Measurements from ENCODE around the gene CUL2. TPM values are rescaled to one million over a fixed set of nuclear protein-coding genes. Genes with fewer than 3 reads are reported as not detected.
"Not testable (repeated sequence)": the region's sequence is repeated elsewhere in the genome, so short reads cannot be mapped to it uniquely, and the experiment has no call there.

CUL2 gene
- total RNA-seq, 1 donor = 41.9 TPM

DNA sequence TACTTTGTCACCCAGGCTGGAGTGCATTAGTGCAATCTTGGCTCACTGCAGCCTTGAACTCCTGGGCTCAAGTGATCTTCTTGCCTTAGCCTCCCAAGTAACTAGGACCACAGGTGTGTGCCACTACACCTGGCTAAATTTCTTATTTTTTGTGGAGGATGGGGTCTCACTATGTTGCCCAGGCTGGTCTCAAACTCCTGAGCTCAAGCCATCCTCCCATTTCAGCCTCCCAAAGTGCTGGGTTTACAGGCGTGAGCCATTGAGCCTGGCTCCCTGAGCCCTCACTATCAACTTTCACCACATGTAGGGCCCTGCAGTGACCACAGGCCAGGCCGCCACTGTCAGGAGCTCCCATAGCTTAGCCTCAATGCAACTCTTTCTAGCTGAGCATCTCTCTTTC lies 110.2 kb downstream of the CUL2 start:
- no peak overlapping the region for H3K4me3 ChIP-seq (ENCODE audit: low read depth, low read length)
- TF ChIP-seq, protein P1, sequence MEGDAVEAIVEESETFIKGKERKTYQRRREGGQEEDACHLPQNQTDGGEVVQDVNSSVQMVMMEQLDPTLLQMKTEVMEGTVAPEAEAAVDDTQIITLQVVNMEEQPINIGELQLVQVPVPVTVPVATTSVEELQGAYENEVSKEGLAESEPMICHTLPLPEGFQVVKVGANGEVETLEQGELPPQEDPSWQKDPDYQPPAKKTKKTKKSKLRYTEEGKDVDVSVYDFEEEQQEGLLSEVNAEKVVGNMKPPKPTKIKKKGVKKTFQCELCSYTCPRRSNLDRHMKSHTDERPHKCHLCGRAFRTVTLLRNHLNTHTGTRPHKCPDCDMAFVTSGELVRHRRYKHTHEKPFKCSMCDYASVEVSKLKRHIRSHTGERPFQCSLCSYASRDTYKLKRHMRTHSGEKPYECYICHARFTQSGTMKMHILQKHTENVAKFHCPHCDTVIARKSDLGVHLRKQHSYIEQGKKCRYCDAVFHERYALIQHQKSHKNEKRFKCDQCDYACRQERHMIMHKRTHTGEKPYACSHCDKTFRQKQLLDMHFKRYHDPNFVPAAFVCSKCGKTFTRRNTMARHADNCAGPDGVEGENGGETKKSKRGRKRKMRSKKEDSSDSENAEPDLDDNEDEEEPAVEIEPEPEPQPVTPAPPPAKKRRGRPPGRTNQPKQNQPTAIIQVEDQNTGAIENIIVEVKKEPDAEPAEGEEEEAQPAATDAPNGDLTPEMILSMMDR (IDR thresholded peaks at IDR 0.05; ENCODE audit: insufficient read depth, low read depth, low read length) = no peak
- no peak for DNase-seq (ENCODE audit: low read depth)

DNA sequence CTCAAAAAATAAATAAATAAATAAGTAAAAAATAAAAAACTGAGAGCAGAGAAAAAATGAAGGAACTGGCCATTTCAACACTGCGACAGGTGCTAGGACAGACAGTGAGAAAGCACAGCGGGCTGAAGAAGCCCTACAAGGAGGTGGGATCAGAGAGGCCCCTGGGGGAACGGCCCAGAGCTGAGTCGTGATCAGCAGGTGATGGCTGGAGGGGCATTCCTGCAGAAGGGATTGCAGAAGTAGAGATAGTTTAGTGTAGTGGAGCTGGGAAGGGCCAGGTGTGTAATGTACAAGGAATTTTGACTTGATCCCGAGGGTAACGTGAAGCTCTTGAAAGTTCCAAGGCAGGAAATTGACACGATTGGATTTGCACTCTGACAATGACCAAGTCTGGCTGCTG lies 112.1 kb downstream of the CUL2 start:
- DNase-seq (ENCODE audit: low read depth) = no peak
- no peak overlapping the region for H3K4me3 ChIP-seq (ENCODE audit: low read depth, low read length)
- TF ChIP-seq, protein P1 (IDR thresholded peaks at IDR 0.05; ENCODE audit: insufficient read depth, low read depth, low read length) = no peak

DNA sequence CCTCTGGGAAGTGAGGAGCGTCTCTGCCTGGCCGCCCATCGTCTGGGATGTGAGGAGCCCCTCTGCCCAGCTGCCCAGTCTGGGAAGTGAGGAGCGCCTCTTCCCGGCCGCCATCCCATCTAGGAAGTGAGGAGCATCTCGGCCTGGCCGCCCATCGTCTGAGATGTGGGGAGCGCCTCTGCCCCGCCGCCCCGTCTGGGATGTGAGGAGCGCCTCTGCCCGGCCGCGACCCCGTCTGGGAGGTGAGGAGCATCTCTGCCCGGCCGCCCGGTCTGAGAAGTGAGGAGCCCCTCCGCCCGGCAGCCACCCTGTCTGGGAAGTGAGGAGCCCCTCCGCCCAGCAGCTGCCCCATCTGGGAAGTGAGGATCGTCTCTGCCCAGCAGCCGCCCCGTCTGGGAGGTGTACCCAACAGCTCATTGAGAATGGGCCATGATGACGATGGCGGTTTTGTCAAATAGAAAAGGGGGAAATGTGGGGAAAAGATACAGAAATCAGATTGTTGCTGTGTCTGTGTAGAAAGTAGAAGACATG lies 113.7 kb downstream of the CUL2 start:
- DNase-seq (ENCODE audit: low read depth); H3K4me3 ChIP-seq (ENCODE audit: low read depth, low read length): not testable (repeated sequence)

DNA sequence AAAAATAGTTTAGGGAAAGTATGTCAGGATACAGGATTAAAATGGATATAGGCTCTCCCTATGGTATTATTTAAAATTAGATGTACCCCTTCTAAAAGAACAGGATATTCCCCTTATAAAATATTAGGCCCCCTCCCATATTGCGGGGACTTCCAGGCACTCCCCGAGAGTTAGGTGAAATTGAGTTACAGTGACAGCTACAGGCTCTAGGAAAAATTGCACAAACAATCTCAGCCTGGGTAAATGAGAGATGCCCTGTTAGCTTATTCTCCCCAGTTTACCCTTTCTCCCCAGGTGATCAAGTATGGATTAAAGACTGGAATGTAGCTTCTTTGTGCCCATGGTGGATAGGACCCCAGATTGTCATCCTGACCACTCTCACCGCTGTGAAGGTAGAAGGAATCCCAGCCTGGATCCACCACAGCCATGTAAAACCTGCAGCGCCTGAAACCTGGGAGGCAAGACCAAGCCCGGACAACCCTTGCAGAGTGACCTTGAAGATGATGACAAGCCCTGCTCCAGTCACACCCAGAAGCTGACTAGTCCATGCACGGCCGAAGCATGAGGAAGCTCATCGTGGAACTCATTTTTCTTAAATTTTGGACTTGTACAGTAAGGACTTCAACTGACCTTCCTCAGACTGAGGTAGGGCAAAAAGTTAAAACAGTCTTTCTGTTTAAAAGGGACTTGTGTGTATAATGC lies 115.6 kb downstream of the CUL2 start:
- not testable (repeated sequence) for H3K4me3 ChIP-seq (ENCODE audit: low read depth, low read length); DNase-seq (ENCODE audit: low read depth)

DNA sequence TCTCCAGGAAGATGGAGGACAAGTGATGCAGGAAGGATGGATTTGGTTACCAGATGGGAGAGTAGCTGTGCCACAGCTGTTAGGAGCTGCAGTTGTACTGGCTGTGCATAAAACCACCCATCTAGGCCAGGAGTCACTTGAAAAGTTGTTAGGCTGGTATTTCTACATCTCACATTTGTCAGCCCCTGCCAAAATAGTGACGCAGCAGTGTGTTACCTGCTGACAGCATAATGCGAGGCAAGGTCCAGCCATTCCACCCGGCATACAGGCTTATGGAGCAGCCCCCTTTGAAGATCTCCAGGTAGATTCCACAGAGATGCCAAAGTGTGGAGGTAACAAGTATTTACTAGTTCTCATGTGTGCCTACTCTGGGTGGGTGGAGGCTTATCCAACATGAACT lies 116.4 kb downstream of the CUL2 start:
- not testable (repeated sequence) for DNase-seq (ENCODE audit: low read depth); H3K4me3 ChIP-seq (ENCODE audit: low read depth, low read length)

DNA sequence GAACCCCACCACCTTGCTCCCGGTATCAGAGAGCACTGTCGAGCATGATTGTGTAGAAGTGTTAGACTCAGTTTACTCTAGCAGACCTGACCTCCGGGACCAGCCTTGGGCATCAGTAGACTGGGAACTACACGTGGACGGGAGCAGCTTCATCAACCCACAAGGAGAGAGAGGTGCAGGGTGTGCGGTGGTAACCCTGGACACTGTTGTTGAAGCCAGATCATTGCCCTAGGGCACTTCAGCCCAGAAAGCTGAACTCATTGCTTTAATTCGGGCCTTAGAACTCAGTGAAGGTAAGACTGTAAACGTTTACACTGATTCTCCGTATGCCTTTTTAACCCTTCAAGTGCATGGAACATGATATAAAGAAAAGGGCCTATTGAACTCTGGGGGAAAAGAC lies 117.0 kb downstream of the CUL2 start:
- not testable (repeated sequence) for DNase-seq (ENCODE audit: low read depth); H3K4me3 ChIP-seq (ENCODE audit: low read depth, low read length)

DNA sequence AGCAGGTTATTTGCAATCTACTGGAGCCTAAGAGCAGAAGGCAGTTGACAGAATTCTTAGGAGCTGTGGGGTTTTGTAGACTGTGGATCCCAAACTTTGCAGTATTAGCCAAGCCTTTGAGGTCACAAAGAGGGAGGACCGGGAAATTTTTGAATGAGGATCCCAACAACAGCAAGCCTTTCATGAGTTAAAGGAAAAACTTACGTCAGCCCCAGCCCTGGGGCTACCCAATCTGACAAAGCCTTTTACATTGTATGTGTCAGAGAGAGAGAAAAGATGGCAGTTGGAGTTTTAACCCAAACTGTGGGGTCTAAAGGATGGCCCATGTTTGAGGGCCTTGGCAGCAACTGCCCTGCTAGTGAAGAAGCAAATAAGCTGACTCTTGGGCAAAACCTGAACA lies 117.5 kb downstream of the CUL2 start:
- not testable (repeated sequence) for DNase-seq (ENCODE audit: low read depth); H3K4me3 ChIP-seq (ENCODE audit: low read depth, low read length)

DNA sequence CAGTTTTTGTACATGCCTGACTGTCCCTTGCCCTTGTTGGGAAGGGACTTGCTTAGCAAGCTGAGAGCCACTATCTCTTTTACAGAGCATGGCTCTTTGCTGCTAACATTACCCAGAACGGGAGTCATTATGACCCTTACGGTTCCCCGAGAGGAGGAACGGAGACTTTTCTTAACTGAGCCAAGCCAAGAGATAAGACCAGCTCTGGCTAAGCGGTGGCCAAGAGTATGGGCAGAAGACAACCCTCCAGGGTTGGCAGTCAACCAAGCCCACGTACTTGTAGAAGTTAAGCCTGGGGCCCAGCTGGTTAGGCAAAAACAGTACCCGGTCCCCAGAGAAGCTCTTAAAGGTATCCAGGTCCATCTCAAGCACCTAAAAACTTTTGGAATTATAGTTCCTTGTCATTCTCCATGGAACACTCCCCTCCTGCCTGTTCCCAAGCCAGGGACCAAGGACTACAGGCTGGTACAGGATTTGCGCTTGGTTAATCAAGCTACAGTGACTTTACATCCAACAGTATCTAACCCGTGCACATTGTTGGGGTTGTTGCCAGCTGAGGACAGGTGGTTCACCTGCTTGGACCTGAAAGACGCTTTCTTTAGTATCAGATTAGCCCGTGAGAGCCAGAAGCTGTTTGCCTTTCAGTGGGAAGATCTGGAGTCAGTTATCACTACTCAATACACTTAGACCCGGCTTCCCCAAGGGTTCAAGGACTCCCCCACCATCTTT lies 118.4 kb downstream of the CUL2 start:
- H3K4me3 ChIP-seq (ENCODE audit: low read depth, low read length); DNase-seq (ENCODE audit: low read depth): not testable (repeated sequence)

DNA sequence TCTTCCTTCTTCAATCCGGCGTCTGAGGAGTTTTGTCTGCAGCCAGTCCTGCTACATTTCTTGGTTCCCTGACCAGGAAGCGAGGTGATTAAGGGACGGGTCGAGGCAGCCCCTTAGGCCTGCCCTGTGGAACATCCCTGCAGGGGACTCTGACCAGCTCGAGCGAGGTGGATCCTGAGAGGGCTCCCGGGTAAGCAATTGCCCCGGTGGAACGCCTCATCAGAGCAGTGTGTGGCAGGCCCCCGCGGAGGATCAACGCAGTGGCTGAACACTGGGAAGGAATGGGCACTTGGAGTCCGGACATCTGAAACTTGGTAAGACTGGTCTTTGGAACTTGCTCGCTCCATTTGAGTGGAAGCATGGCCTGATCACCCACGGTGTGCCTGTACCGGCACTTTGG lies 121.0 kb downstream of the CUL2 start:
- H3K4me3 ChIP-seq (ENCODE audit: low read depth, low read length) = no peak overlapping the region
- TF ChIP-seq, protein P1 (IDR thresholded peaks at IDR 0.05; ENCODE audit: insufficient read depth, low read depth, low read length) = no peak

DNA sequence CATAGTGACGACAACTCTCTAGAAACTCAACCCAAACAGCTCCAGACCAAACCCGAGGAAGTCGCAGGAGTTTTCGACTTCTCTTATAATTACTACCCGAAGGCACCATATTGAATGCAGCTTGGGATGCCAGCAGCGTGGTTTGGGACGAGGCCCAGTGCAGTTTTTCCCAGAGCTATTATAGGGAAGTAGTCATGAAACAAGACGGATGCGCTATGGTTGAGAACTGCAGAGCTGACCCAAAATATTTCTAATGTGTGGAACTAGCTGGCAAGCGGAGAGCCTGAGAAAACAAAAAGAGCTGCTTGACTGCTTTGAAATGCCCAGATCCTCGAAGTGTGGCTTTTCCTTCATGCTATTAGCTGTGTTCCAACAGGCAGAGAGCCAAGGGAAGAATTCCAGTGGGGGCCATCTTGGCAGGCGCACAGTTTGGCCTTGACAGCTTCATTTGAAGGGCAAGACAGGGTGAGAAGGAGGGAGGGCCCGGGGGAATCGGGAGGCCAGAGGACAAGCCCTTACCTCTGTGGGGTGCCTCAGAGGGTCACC lies 122.7 kb downstream of the CUL2 start:
- H3K4me3 ChIP-seq (ENCODE audit: low read depth, low read length) = no peak overlapping the region
- TF ChIP-seq, protein P1 (IDR thresholded peaks at IDR 0.05; ENCODE audit: insufficient read depth, low read depth, low read length) = no peak
- DNase-seq (ENCODE audit: low read depth) = peak; percentile 17

More for the DNA sequence above, 121.0 kb downstream of the CUL2 start:
- DNase-seq (ENCODE audit: low read depth) = no peak

Measured in fibroblast of villous mesenchyme (primary cell).